Lower lobe of right lung (tissue), 2 donors: ENCODE data around the gene ZNF32. TPM values are rescaled to one million over a fixed set of nuclear protein-coding genes. Genes with fewer than 3 reads are reported as not detected.

Experiments
- ATAC-seq, 2 donors: fragments of 200-7000 bp; cut with Tn5 transposase; one replicate each; pipeline ENCODE4 v1.9.1; 2020 to 2022; ENCODE audit warnings: mild to moderate bottlenecking in 2 of 2, moderate library complexity in 2 of 2
- DNase-seq: peaks from one replicate; pipeline ENCODE4 v3.0.0-alpha.2; 2020
- H3K27ac ChIP-seq: fragments of 200-600 bp; one replicate; pipeline ENCODE4 v1.8.0; 2022
- H3K27me3 ChIP-seq: fragments of 200-600 bp; one replicate; pipeline ENCODE4 v1.8.0; 2022; ENCODE audit warnings: low read depth
- H3K36me3 ChIP-seq: fragments of 200-600 bp; one replicate; pipeline ENCODE4 v1.8.0; 2022; ENCODE audit warnings: mild to moderate bottlenecking
- H3K4me1 ChIP-seq: fragments of 200-600 bp; one replicate; pipeline ENCODE4 v1.8.0; 2022
- H3K4me3 ChIP-seq: fragments of 200-600 bp; one replicate; pipeline ENCODE4 v1.8.0; 2022; ENCODE audit warnings: mild to moderate bottlenecking
- H3K9me3 ChIP-seq: fragments of 200-600 bp; one replicate; pipeline ENCODE4 v1.8.0; 2022
- intact Hi-C: fragments of 100-400 bp; cut with DNase I; formaldehyde crosslinking; loops from one replicate; pipeline ENCODE4 v1.11.0; 2022
- total RNA-seq: library from RNA; stranded (reverse); fragmentation: NEBNext Ultra II Directional; extraction: Animal tissue kit (Norgen Biotek cat#: 25700); gene quantifications from one replicate; pipeline ENCODE4 v1.2.1, GENCODE V29; 2021
- TF ChIP-seq, protein P1 (sequence below): fragments of 200-600 bp; IDR thresholded peaks from one replicate; pipeline ENCODE4 v1.8.0; 2022; ENCODE audit warnings: antibody characterized with exemption, mild to moderate bottlenecking
- donor health status: DM: no; HTN: yes; CAD: no; lungs with severe emphysema.

Gene ZNF32
- total RNA-seq, 1 donor from 2014 or later: 33.2 TPM

- intact Hi-C loops: no loop called here
- Histone ChIP-seq H3K27me3 (no peaks in the 10 kb centered on the region), H3K4me3 (no peak overlapping the region), H3K9me3 (no peaks in the 10 kb centered on the region), H3K4me1 (no peaks in the 10 kb centered on the region), H3K36me3 (no peaks in the 10 kb centered on the region), H3K27ac (no peak overlapping the region)
- DNase-seq (no peak), ATAC-seq (no peak)
- TF ChIP-seq, protein P1, sequence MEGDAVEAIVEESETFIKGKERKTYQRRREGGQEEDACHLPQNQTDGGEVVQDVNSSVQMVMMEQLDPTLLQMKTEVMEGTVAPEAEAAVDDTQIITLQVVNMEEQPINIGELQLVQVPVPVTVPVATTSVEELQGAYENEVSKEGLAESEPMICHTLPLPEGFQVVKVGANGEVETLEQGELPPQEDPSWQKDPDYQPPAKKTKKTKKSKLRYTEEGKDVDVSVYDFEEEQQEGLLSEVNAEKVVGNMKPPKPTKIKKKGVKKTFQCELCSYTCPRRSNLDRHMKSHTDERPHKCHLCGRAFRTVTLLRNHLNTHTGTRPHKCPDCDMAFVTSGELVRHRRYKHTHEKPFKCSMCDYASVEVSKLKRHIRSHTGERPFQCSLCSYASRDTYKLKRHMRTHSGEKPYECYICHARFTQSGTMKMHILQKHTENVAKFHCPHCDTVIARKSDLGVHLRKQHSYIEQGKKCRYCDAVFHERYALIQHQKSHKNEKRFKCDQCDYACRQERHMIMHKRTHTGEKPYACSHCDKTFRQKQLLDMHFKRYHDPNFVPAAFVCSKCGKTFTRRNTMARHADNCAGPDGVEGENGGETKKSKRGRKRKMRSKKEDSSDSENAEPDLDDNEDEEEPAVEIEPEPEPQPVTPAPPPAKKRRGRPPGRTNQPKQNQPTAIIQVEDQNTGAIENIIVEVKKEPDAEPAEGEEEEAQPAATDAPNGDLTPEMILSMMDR: no peak
These were observed 19.7 kb downstream of the ZNF32 start for GRCh38 chr10:43628956-43629355.

- ATAC-seq (no peak), DNase-seq (no peak)
- Histone ChIP-seq H3K4me3 (no peak overlapping the region), H3K27me3 (no peaks in the 10 kb centered on the region), H3K27ac (no peak overlapping the region), H3K9me3 (no peaks in the 10 kb centered on the region), H3K4me1 (no peaks in the 10 kb centered on the region), H3K36me3 (no peaks in the 10 kb centered on the region)
- intact Hi-C loops: no loop called here
- TF ChIP-seq, protein P1: no peak
These were observed 20.7 kb downstream of the ZNF32 start for GRCh38 chr10:43627942-43628341.

DNA sequence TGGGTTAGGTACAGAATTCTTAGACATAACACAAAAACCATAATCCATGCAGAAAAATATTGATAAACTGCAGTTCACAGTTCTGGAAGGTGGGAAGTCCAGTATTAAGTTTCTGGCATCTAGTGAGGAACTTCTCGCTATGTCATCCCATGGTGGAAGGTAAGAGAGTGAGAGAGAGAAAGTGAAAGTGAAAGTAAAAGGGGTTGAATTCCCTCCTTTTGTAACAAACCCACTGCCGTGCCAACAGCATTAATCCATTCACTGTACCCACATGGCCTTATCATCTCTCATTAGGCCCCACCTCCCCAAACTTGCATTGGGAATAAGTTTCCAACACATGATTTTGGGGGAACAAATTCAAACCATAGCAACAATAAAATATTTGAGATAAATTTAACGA, 25.3 kb downstream of the ZNF32 start:
- intact Hi-C loops: no loop called here
- Histone ChIP-seq H3K4me1 (no peaks in the 10 kb centered on the region), H3K27ac (no peak overlapping the region), H3K27me3 (no peaks in the 10 kb centered on the region), H3K4me3 (peak overlapping the region; percentile 38), H3K36me3 (no peaks in the 10 kb centered on the region), H3K9me3 (peaks cover 9% of the 10 kb centered on the region)
- ATAC-seq: no peak
- DNase-seq: no peak
- TF ChIP-seq, protein P1: no peak

- H3K36me3 ChIP-seq: no peaks in the 10 kb centered on the region
- no peak for ATAC-seq
- intact Hi-C loops: no loop called here
- H3K4me1 ChIP-seq: no peaks in the 10 kb centered on the region
- H3K4me3 ChIP-seq: no peak overlapping the region
- DNase-seq: no peak
- H3K9me3 ChIP-seq: peaks cover 19% of the 10 kb centered on the region
- H3K27ac ChIP-seq: no peak overlapping the region
- TF ChIP-seq, protein P1: no peak
- H3K27me3 ChIP-seq: no peaks in the 10 kb centered on the region
These were observed 26.6 kb downstream of the ZNF32 start for GRCh38 chr10:43622038-43622437.

DNA sequence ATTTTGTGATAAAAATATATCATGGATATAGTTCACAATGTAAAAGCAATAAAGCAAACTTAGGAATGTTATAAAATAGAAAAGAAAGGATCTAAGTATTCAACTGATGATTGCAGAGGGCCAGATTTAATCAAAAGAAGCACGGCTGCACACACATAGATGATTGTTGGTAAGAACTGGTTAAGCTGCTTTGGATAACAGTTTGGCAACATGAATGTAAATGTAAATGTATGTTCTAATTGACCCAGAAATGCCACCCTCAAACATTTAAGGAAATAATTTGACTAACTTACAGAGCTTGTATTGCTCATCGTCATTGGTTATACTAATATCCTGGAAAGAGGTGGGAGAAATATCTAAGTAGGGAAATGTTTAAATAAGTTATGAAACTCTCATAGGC, 29.3 kb downstream of the ZNF32 start:
- intact Hi-C loops: no loop called here
- H3K36me3 ChIP-seq: peaks cover 9% of the 10 kb centered on the region
- peaks cover 37% of the 10 kb centered on the region for H3K9me3 ChIP-seq
- H3K4me1 ChIP-seq: no peaks in the 10 kb centered on the region
- no peak overlapping the region for H3K4me3 ChIP-seq
- no peak overlapping the region for H3K27ac ChIP-seq
- H3K27me3 ChIP-seq: no peaks in the 10 kb centered on the region
- ATAC-seq (no peak), DNase-seq (no peak)
- TF ChIP-seq, protein P1: no peak
